ENCODE data around the gene ATP10D.

Gene ATP10D

DNA sequence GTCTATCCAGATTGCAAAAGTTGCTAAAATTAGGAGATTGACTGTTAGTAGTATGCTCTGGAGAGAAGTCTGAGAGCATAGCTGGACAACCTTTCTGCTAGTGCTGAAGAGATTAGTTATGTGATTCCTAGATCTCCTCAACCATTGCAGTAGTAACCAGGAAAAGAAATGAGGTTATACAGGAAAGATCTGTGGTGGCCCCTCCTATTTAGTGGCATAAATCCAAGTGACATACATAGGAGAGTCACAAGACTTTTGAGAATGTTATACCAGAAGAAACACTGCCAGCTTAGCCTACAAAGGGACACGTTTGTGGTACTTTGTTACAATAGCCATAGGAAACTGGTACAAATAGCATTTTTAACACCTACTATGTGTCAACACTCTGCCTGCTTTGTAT, 105.2 kb downstream of the ATP10D start:
- DNase-seq (ENCODE audit: low read depth in 2 of 2) = no peak

- DNase-seq (ENCODE audit: low read depth in 2 of 2) = no peak
Observed at GRCh38 chr4:47597696-47598095, 112.6 kb downstream of the ATP10D start.

- no peak for DNase-seq (ENCODE audit: low read depth in 2 of 2)
Observed at GRCh38 chr4:47598320-47598719, 113.2 kb downstream of the ATP10D start.

- no peak for DNase-seq (ENCODE audit: low read depth in 2 of 2)
Observed at GRCh38 chr4:47598896-47599295, 113.8 kb downstream of the ATP10D start.

GRCh38 chr4:47606482-47606881, 121.4 kb downstream of the ATP10D start:
- no peak for DNase-seq (ENCODE audit: low read depth in 2 of 2)

GRCh38 chr4:47612116-47613023, 127.3 kb downstream of the ATP10D start:
- no peak for DNase-seq (ENCODE audit: low read depth in 2 of 2)

GRCh38 chr4:47615385-47615784, 130.3 kb downstream of the ATP10D start:
- no peak for DNase-seq (ENCODE audit: low read depth in 2 of 2)

GRCh38 chr4:47617607-47618006, 132.5 kb downstream of the ATP10D start:
- DNase-seq (ENCODE audit: low read depth in 2 of 2) = no peak

GRCh38 chr4:47619691-47620090, 134.6 kb downstream of the ATP10D start:
- DNase-seq (ENCODE audit: low read depth in 2 of 2) = no peak

DNA sequence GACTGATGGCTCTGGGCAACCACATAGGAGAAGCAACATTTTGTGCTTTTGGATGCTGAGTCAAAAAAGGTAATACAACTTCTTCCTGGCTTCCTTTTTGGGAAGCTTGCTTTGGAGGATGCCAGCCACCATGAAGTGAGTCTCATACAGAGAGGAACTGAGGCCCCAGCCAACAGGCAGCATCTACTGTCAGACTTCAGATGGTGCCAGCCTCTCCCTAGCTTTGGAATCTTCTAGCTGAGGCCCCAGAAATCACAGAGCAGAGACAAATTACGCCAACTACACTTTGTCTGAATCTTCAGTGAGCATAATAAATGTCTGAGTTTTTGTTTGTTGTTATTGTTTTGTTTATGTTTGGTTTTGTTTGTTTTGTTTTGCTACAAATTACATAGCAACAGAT, 136.1 kb downstream of the ATP10D start:
- no peak for DNase-seq (ENCODE audit: low read depth in 2 of 2)

GRCh38 chr4:47624031-47624441, 139.0 kb downstream of the ATP10D start:
- no peak for DNase-seq (ENCODE audit: low read depth in 2 of 2)

DNA sequence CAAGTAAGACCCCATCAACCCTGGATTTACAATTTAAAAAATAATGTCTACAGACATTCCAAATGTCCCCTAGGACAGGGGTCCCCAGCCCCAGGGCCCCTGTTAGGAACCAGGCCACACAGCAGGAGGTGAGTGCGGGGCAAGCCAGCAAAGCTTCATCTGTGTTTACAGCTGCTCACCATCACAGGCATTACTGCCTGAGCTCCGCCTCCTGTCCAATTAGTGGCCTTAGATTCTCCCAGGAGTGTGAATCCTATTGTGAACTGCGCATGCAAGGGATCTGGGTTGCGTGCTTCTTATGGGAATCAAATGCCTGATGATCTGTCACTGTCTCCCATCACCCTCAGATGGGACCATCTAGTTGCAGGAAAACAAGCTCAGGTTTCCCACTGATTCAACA, 146.1 kb downstream of the ATP10D start:
- no peak for DNase-seq (ENCODE audit: low read depth in 2 of 2)

- DNase-seq (ENCODE audit: low read depth in 2 of 2) = no peak
Observed at GRCh38 chr4:47639531-47639930, 154.5 kb downstream of the ATP10D start.

DNA sequence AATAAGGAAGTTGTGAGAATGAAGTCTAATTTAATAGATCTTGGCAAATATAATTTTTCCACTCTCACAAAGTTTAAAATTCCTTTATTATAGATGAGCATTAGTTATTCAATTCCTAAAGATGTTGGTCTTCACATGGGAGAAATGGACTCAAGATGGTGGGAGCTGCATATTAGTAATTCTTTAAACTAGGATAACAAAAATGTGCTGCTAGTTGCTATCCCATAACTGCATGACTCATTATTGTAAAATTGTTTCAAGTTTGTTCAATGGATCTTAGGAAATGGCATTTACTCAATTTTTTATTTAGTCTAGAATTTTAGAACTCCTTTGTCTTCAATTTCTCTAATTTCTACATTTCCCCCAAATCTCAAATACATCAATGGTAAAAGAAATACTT, 155.8 kb downstream of the ATP10D start:
- no peak for DNase-seq (ENCODE audit: low read depth in 2 of 2)

DNA sequence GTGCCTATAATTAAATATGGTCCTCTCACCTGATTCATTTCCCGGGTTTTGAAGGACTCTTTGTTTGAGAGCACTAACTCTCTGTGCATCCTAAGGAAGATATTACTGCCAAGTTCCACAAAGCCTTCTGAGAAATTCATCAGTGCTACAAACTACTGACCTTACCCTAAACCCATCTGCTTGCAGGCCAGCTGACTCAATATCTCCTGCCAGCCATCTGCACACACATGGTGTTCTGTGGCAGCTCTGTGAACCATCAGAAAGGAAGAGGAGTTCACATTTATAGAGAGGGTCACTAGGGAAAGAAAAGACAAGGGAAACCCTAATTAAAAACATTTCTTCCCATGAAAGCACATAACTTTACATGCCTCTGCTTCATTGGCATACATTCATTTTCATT, 156.7 kb downstream of the ATP10D start:
- DNase-seq (ENCODE audit: low read depth in 2 of 2) = no peak

- DNase-seq (ENCODE audit: low read depth in 2 of 2) = no peak
Observed at GRCh38 chr4:47642191-47642830, 157.2 kb downstream of the ATP10D start.

Data from stimulated activated CD8-positive, alpha-beta memory T cell treated with anti-CD3 and anti-CD28 coated beads, Interleukin-2, amount 100 ng/mL, for 1 hour (primary cell).